Astrocyte (in vitro differentiated cells and primary cell): ENCODE measurements around the gene OSCP1.

ENCODE experiments used
- CTCF ChIP-seq: IDR thresholded peaks from 2 replicates; pipeline ENCODE4 v1.5.1; 2011; ENCODE audit warnings: low read depth, mild to moderate bottlenecking, inconsistent platforms, low read length, moderate library complexity; ENCODE audit not compliant: insufficient read depth
- EZH2 ChIP-seq: IDR thresholded peaks from 2 replicates; pipeline ENCODE4 v1.6.1; 2012; ENCODE audit warnings: mild to moderate bottlenecking, low read length, inconsistent platforms; ENCODE audit not compliant: insufficient read depth

- TF ChIP-seq CTCF (no peak), EZH2 (no peak)
Measured at GRCh38 chr1:36436821-36437220, 13.4 kb downstream of the OSCP1 start.
